GM12878 (cell line): ENCODE results near the gene MYL3. TPM values are rescaled to one million over a fixed set of nuclear protein-coding genes. Genes with fewer than 3 reads are reported as not detected.
A peak's percentile ranks its signal among the peaks of the same experiment; 100 is the strongest.
"Not testable (repeated sequence)": the region's sequence is repeated elsewhere in the genome, so short reads cannot be mapped to it uniquely, and the experiment has no call there.

ENCODE experiments used
- ATAC-seq: fragments of 200-7000 bp; cut with Tn5 transposase; 3 replicates; pipeline ENCODE4 v1.9.1; 2020; ENCODE audit warnings: mild to moderate bottlenecking, moderate library complexity
- BruUV-seq: library from RNA; stranded (reverse); fragments of 400-500 nt; replicated peaks from 2 replicates; lab custom pipeline; 2021; lab: Mats Ljungman, UMichigan
- CTCF ChIA-PET: fragments of 300-600 bp; sonication (Branson Sonifier 250); formaldehyde crosslinking; extraction: SDS; loops from one replicate; lab custom pipeline; 2021; ENCODE audit warnings: inconsistent platforms; lab: Yijun Ruan, JAX
- POLR2A ChIA-PET: fragments of 350-600 bp; formaldehyde crosslinking; extraction: SDS; loops from one replicate; lab custom pipeline; 2021; ENCODE audit warnings: inconsistent platforms; lab: Charles Lee
- RAD21 ChIA-PET: fragments of 300-600 bp; sonication (Branson Sonifier 250); formaldehyde crosslinking; loops from one replicate; lab custom pipeline; 2023; ENCODE audit warnings: antibody characterized with exemption; ENCODE audit not compliant: unreplicated experiment; lab: Charles Lee
- SMC1A ChIA-PET: fragments of 300-600 bp; sonication (Branson Sonifier 250); formaldehyde crosslinking; loops from one replicate; lab custom pipeline; 2023; ENCODE audit not compliant: unreplicated experiment, uncharacterized antibody; lab: Charles Lee
- DNase-seq: peaks from one replicate; pipeline ENCODE4 v3.0.0-alpha.2; 2011; ENCODE audit warnings: low read depth, low spot score
- FAIRE-seq: peaks from 3 replicates; lab custom pipeline; 2011; peaks lifted over from hg19 to GRCh38; lab: Jason Lieb, UNC
- H2AFZ ChIP-seq: 2 replicates; pipeline ENCODE4 v1.6.0; 2011; ENCODE audit warnings: low read depth, low read length, control low read depth; ENCODE audit not compliant: control insufficient read depth
- H3K27ac ChIP-seq: 2 replicates; pipeline ENCODE4 v1.5.1; 2011; ENCODE audit warnings: control low read depth; ENCODE audit not compliant: control insufficient read depth, insufficient read depth
- H3K27me3 ChIP-seq, 2 experiments: replicated peaks in 1 of 2; 2 replicates each; pipeline versions ENCODE4 v1.6.0 to v1.6.1; 2011; ENCODE audit warnings: low read length in 1 of 2; ENCODE audit not compliant: control insufficient read depth in 2 of 2, insufficient read depth in 2 of 2
- H3K36me3 ChIP-seq, 2 experiments: 2 replicates each; pipeline ENCODE4 v1.5.1; 2011; ENCODE audit warnings: low read length in 1 of 2; ENCODE audit not compliant: control insufficient read depth in 2 of 2, insufficient read depth in 2 of 2
- H3K4me1 ChIP-seq: 2 replicates; pipeline ENCODE4 v1.6.1; 2011; ENCODE audit warnings: mild to moderate bottlenecking, low read length, moderate library complexity, mixed read lengths; ENCODE audit not compliant: control insufficient read depth, insufficient read depth
- H3K4me2 ChIP-seq: 2 replicates; pipeline ENCODE4 v1.6.0; 2011; ENCODE audit warnings: control low read depth; ENCODE audit not compliant: control insufficient read depth, insufficient read depth
- H3K4me3 ChIP-seq: fragments of 200-600 bp; sonication (generic); 2 replicates; pipeline ENCODE4 v1.5.1; 2016
- H3K79me2 ChIP-seq: 2 replicates; pipeline ENCODE4 v1.6.0; 2011; ENCODE audit warnings: low read length; ENCODE audit not compliant: control insufficient read depth, insufficient read depth
- H3K9ac ChIP-seq: 2 replicates; pipeline ENCODE4 v1.8.0; 2011; ENCODE audit warnings: low read length, control low read depth, mixed read lengths; ENCODE audit not compliant: control insufficient read depth, insufficient read depth
- H3K9me3 ChIP-seq: replicated peaks from 3 replicates; pipeline ENCODE4 v1.5.1; 2011; ENCODE audit warnings: mild to moderate bottlenecking, low read length; ENCODE audit not compliant: control insufficient read depth, insufficient read depth
- H4K20me1 ChIP-seq: 2 replicates; pipeline ENCODE4 v1.6.0; 2011; ENCODE audit not compliant: control insufficient read depth, insufficient read depth
- GABPA ChIP-seq: IDR thresholded peaks from 2 replicates; pipeline ENCODE4 v1.6.1; 2014; ENCODE audit warnings: antibody characterized with exemption, low read depth, mild to moderate bottlenecking, inconsistent platforms
- KLF5 ChIP-seq: fragments of 450-650 bp; IDR thresholded peaks from 2 replicates; pipeline ENCODE4 v1.6.1; 2014; ENCODE audit warnings: mild to moderate bottlenecking; ENCODE audit not compliant: partially characterized antibody
- POLR2A ChIP-seq: IDR thresholded peaks from 2 replicates; pipeline ENCODE4 v1.6.1; 2011; ENCODE audit warnings: low read depth, mild to moderate bottlenecking, low read length
- POLR2AphosphoS5 ChIP-seq: IDR thresholded peaks from 2 replicates; pipeline ENCODE4 v1.6.1; 2011; ENCODE audit warnings: mild to moderate bottlenecking, low read length, inconsistent platforms
- WGBS: methylation state at CpG from one replicate; pipeline ENCODE4 v1.1.6; 2016; ENCODE audit warnings: low lambda C conversion rate; ENCODE audit not compliant: insufficient replicate concordance, insufficient coverage; ENCODE audit errors: missing lambda C conversion rate; 5-methylcytosine and 5-hydroxymethylcytosine counted together
- in situ Hi-C: fragments of 300-500 bp; cut with MboI; formaldehyde crosslinking; loops from 9 replicates; pipeline ENCODE4 v1.14.3; 2018; ENCODE audit warnings: mixed read lengths
- intact Hi-C: fragments of 100-400 bp; cut with micrococcal nuclease; formaldehyde crosslinking; loops from one replicate; pipeline ENCODE4 v1.14.2; 2022; ENCODE audit not compliant: unreplicated experiment
- polyA plus RNA-seq, 11 experiments: library from polyadenylated mRNA; depleted of rRNA in 4 of 11; unstranded in 6 of 11; stranded (reverse) in 5 of 11; fragments of >200 nt; fragmentation: Nextera tagmentation in 4 of 11; fragmentation: Illumina TruSeq in 1 of 11; extraction: Ambion mirVana in 4 of 11; extraction: Trizol in 1 of 11; gene quantifications; 1 replicate in 1 of 11; 2 replicates in 10 of 11; pipeline versions ENCODE4 v1.2.1 to v1.2.3, GENCODE V29; 2011 to 2016; ENCODE audit warnings: inconsistent platforms in 2 of 11, missing spikeins in 2 of 11, low read depth in 1 of 11
- total RNA-seq, 4 experiments: library from RNA; depleted of rRNA in 3 of 4; stranded (reverse); fragments of >200 nt in 3 of 4; fragmentation: Illumina TruSeq in 1 of 4; extraction: Trizol in 1 of 4; gene quantifications; 2 replicates each; pipeline versions ENCODE4 v1.2.1 to v1.2.3, GENCODE V29; 2013 to 2021

MYL3 gene
- total and polyA plus RNA-seq, 10 of the 15 experiments (the other 5 are each of a cell fraction or from before 2014, with no cell fraction given) = 0.40 TPM; not detected in 9

DNA sequence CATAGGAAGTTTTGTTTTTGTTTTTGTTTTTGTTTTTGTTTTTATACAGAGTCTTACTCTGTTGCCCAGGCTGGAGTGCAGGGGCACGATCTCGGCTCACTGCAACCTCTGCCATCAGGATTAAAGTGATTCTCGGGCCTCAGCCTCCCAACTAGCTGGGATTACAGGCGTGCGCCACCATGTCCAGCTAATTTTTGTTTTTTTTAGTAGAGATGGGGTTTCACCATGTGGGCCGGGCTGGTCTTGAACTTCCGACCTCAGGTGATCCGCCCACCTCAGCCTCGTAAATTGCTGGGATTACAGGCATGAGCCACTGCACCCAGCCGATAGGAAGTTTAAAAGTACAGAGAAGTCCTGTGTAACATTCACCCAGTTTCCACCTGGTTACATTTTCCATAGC lies 47.7 kb upstream of the MYL3 start:
- H3K27ac ChIP-seq, H3K4me3 ChIP-seq, H4K20me1 ChIP-seq, ATAC-seq, BruUV-seq, H3K4me2 ChIP-seq, H2AFZ ChIP-seq, DNase-seq, in situ Hi-C loops, H3K36me3 ChIP-seq, H3K9me3 ChIP-seq, FAIRE-seq, H3K79me2 ChIP-seq, SMC1A ChIA-PET, H3K4me1 ChIP-seq, intact Hi-C loops, H3K9ac ChIP-seq, H3K27me3 ChIP-seq: not testable (repeated sequence)
- RAD21 ChIA-PET = interaction anchor here (1.1 kb wide), 2 partner anchors 43 to 413 kb away, joined by 3 read pairs; no protein-coding TSS in a partner anchor
- 91% methylated on average over 10 of the region's 10 CpGs for WGBS
- POLR2A ChIA-PET = interaction anchor here (1.1 kb wide), 1 partner anchor 15 kb away, joined by 3 read pairs; no protein-coding TSS in a partner anchor
- CTCF ChIA-PET = interaction anchor here (3.9 kb wide), 1 partner anchor 13 kb away, joined by 15 read pairs; no protein-coding TSS in a partner anchor

DNA sequence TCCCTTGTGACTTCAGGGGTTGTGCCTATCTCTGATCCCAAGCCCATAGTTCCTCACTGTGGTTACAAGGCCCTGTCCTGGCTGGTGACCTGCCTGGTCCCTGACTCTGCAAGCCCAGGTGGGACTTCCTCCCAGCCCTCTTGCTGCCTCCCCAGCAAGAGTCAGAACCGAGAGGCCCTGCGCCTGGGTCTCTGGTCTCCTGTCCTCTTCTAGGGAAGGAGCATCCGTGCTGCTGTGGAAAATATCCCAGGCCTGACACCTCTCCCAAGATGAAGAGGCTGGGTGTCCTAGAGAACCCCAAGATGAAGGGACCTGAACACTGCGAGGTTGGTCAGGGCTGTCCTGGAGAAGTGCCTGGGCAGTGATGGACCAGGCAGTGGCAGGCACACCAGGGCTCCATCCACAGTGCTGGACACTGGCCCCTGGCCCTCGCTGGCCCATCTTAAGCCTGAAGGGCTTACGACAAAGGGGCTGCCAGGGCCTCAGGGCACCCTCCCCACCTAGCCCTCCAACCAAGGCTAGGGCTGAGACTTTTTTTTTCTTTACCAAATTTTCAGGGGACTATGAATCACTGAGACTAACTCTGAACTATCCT lies 47.0 kb upstream of the MYL3 start:
- FAIRE-seq (no peak), ATAC-seq (no peak), DNase-seq (no peak)
- no peaks in the 10 kb centered on the region for H3K9me3 ChIP-seq
- POLR2A ChIA-PET = no interaction called here
- no peaks in the 10 kb centered on the region for H3K27me3 ChIP-seq
- no peak overlapping the region for H3K4me2 ChIP-seq
- no peak overlapping the region for H3K4me3 ChIP-seq
- TF ChIP-seq GABPA = no peak
- TF ChIP-seq POLR2A = peak; percentile 46; the same call in 1 of the 2 replicates
- 0 out of 2 replicates have a peak, but pooled peaks have one; percentile 26 for TF ChIP-seq POLR2AphosphoS5
- no peak for TF ChIP-seq KLF5
- RAD21 ChIA-PET = interaction anchor here (0.7 to 1.6 kb wide), 15 partner anchors 10 to 413 kb away, joined by 3 to 7 read pairs (median 4); no protein-coding TSS in a partner anchor
- SMC1A ChIA-PET = interaction anchor here (0.7 to 1.8 kb wide), 9 partner anchors 15 to 429 kb away, joined by 3 to 8 read pairs (median 3); no protein-coding TSS in a partner anchor
- intact Hi-C loops = no loop called here
- WGBS = 50% methylated on average over 6 of the region's 6 CpGs
- no TSS peak for BruUV-seq
- H3K79me2 ChIP-seq = no peaks in the 10 kb centered on the region
- CTCF ChIA-PET = interaction anchor here (0.7 to 3.9 kb wide), 35 partner anchors 9 to 469 kb away, joined by 3 to 20 read pairs (median 4); no protein-coding TSS in a partner anchor
- H3K9ac ChIP-seq = no peak overlapping the region
- H3K27ac ChIP-seq = no peak overlapping the region
- in situ Hi-C loops = no loop called here
- H2AFZ ChIP-seq = no peak overlapping the region
- no peaks in the 10 kb centered on the region for H4K20me1 ChIP-seq
- H3K36me3 ChIP-seq = 0 out of 4 replicates have a peak, but pooled peaks cover 0 to 3% of the 10 kb centered on the region in 2 experiments
- peaks cover 5% of the 10 kb centered on the region for H3K4me1 ChIP-seq
